HG02759 (cell line): Measurements from ENCODE around the gene VSTM2B.
A peak's percentile ranks its signal among the peaks of the same experiment; 100 is the strongest.

Experiments
- ATAC-seq: cut with Tn5 transposase; IDR thresholded peaks from one replicate; pipeline ENCODE4 v1.9.1; 2021; ENCODE audit warnings: mild to moderate bottlenecking, moderate library complexity; ENCODE audit not compliant: unreplicated experiment

The VSTM2B gene

DNA sequence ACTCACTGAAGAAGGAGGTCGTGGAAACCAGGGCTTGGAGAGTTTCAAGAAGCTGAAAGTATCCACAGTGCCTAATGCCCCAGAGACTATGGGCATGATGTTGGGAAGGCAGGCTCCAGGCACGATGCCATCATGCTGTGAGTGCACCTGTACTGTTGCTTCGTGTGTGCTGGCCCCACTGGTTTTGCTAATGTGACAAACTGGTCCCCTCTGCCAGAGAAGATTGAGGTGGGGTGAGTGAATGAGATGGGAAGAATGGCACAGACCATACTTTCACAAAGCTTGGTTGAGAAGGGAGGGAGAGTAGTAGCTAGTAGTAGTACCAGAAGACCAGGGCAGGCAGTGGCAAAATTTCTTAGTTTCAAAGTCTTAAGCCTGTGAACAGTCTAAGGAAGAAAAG is 61.3 kb downstream of the VSTM2B start:
- no peak for ATAC-seq

DNA sequence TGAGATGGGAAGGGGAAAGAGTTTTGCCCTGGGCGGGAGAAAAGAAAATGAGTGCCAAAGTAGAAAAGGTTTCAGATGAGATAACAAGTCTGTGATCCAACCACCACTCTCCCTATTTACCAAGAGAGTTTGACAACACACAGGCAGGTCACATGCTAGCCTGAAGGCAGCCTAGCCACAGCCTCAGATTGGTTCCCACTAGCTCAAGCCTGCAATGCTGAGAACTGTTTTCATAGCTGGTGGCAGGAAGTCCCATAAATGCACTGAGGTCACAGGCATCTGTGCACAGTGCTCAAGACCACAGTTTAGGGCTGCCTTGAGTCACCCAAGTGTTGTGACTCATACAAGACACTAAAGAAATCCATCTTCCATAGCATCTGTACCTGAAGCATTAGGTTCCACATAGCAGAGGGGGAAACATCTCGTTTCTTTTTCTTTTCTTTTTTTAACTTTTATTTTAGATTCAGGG is 61.8 kb downstream of the VSTM2B start:
- peak; percentile 94 for ATAC-seq

DNA sequence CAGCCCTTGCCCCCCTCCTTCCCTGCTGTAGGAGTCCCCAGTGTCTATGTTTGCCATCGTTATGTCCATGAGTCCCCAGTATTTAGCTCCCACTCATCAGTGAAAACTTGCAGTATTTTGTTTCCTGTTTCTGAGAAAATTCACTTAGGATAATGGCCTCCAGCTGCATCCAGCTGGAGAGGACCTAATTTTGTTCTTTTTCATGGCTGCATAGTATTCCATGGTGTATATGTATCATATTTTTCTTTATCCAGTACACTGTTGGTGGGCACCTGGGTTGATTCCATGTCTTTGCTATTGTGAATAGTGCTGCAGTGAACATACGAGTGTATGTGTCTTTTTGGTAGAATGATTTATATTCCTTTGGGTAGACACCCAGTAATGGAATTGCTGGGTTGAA is 62.3 kb downstream of the VSTM2B start:
- no peak for ATAC-seq

DNA sequence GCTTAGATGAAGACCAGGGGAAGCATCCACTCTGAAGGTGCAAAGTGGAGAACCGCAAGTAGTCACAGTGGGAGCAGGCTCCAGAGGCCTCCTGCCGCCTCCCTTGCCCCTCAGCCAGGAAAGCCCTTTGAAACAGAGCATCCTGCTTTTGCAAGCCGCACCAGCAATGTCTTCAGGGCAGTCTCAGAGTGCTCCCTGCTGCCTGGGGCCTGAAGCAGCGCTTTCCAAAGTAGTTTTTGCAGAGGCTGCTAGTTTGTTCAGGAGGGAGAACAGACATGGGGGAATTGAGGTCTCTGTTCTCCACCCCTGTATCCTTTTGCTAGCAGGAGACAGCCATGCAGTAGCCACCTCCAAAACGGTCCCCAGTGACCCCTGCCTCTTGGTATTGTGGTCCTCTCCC is 64.5 kb downstream of the VSTM2B start:
- no peak for ATAC-seq

DNA sequence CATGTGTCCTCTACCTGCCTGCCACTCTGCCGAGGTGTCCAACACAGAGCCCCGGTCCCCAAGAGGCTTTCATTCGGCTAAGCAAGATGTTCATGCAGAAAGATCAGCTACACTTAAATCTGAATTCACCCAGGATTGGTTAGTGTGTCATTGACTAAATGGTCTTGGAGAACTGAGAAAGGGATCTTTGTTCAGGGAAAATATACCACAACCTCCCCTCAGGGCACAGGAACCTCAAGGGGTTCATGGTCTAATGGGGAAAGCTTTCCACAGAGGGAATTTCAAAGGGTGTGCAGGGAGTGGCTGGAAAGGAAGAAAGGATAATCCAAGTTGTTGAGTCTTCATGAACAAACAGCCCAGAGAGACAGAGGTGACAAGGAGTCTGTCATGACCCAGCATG is 65.9 kb downstream of the VSTM2B start:
- ATAC-seq = no peak

DNA sequence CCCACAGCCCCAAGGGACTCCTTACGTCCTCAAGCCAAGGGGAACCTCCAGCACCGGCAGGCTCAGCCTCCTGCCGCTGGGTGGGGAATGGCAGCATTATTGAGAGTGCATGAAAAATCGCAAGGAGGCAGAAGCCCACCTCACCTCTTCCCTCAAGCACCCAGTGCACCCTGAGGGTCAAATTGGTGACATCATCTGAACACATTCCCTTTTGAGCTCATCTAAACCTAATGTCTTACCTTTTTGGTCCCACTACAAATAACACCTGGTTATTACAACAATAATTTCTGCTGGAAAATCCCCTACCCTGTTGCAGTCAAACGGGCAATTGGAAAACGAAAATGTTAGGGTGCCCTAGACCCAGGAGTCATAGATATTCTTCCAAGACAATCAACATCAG is 68.1 kb downstream of the VSTM2B start:
- no peak for ATAC-seq

DNA sequence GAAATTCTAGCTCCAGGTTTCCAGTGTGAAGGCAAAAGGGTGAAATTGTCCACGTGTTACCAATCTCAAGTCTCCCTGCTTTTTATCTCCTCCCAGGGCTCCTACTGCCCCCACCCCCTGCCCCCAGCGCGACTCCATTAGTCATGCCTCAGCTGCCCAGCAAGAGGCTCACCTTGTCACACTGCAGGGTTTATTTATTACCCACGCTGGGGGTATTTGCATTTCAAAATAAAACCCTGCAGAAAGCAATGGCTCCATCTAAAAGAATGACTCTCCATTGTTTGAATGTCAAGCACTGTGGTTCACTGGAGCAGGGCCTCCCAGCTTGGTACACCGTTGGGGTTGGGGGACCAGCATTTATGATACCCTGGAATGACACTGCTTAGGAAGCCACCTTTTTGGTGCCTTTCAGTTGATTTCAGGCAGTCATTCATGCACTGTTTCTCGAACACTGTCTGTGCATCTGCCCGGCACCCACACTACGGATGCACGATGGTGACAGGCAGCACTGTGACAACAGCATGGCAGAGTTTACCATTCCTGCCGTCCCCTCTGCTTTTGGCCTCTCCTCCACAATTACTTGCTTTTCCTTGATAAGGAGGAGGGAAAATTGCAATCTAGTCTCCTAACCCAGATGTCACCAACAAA is 70.4 kb downstream of the VSTM2B start:
- no peak for ATAC-seq

DNA sequence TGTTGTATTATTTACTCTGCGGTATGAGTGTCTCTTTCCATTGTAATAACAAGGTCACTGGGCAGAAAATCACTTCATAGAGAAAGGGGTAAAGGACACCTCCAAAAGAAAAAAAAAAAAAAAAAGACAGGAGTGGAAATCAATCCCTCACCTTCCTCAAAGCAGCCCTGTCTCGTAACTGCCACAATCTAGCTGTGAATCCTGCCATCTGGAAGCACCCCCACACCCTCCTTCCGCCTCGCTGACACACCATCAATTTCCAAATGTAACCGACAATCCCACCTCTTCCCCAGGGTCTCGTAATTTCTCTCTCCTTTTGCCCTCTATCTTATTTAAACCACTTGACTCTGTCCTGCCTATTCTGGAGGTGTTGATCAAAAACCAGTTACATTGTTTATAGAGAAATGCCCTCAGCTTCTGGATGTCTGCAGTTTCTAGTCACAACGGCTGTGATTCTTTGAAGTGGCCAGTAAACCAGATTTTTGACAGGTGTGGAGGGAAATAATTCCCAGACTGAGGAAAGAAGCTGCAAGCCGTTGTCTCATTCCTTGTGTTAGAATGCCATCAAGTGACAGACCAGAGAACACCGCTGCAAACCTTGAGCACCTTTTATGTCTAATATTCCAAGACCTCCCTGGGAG is 71.2 kb downstream of the VSTM2B start:
- no peak for ATAC-seq

DNA sequence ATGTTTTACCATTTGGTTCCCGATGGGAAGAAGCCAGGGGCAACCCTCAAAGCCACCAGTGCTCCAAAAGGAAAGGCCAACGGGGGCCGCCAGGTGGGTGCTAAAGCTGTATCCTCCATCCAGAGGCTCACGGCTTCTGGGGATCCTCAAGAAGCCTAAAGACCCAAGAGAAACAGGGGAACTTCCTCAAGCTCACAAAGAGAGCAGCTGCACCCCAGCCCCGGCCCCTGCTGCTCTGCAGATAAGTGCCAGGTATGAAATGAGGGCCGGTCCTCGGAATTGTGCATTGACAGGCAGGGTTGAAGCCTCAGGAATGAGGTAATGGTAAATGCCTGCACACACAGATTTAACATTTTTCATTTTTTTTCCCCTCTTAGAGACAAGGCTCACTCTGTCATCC is 72.2 kb downstream of the VSTM2B start:
- ATAC-seq = no peak

DNA sequence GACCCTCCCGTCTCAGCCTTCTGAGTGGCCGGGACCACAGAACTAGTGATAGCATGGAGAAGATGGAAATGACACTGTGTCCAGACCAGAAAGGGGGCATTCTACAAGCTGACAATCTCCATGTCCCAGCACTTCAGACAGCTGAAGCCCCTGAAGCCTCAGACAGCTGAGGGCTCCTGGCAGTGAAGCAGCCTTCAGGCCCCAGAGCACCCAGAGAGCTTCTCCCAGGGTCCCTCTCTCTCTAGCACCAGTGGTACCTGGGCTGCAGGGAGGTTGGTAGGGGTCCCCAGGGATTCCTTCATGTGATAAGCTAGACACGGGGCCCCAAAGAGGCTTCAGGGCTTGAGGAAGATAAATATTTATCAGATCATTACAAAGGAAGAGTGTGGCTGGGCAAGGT is 72.7 kb downstream of the VSTM2B start:
- ATAC-seq = no peak

DNA sequence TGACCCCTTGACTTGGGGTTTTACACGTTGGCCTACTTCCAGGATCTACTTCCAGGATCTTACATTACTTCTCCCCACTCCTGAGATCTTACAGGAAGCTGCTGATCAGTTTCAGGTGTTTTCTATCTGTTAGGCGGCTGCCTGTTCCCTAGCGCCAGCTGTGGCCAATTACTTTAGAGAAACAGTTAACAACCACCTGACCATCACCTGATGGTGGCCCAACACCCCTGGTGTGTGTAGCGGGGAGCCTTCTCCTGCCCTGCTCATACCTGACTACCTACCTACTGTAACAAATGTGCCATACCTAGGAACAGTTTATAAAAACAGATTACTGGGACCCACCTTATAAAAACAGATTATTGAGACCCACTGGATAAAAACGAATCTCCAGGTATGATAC is 77.5 kb downstream of the VSTM2B start:
- no peak for ATAC-seq

DNA sequence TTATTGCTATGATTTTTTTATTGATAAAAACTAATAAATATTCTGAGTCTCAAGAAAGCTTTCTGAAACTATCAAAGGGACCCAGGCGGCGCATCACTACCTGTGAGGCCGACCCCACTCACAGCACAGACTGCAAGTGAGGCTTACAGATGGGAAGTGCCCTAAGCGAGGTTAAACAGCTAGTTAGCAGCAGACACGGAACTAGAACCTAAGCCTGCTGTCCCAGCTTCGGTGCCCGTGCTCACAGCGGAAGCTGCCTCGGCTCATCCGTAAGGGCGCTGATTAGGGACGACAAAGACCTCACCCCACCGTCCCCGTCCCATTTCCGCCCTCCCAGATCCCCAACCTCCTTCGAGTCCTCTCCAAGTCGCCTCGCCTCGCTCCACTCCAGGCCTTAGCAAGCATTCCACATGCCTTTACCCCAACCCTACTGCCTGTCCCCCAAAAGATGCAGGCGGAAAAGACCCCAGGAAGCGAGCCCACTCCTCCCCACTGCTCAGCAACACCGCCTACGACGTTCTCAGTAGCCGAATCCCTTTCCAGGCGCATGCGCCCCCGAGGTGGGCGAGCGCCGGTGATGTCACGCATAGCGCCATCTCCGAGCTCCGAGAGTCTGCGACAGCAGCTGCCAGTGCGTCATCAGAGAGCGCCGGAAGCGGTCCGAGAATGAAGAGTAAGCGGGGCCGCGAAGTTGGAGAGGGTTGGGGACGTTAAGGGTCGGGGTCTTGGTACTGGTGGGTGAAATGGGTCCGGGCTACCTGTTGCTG is 80.0 kb downstream of the VSTM2B start, which contains the start of gene POP4:
Gene POP4 (plus strand): TSS at position 631 of the 767 bp plus-strand sequence. CDS start 36 bp downstream, at position 667.
- peak; percentile 80 for ATAC-seq

DNA sequence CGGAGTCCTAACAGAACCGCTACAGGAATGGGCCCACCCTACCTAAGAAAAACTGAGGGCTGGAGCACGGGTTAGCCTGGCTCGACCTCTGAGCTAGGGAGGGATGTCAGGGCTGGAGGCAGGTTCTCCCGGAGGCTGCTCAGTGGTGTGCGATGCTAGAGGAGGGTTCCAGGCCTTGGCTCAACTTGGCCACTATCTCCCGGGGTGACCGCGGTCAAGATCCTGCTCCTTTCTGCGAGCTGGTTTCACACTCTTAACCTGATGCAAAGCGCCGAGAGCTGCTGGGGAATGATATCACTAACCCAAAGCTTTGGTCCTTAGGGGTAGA is 80.6 kb downstream of the VSTM2B start:
- peak; percentile 14 for ATAC-seq

DNA sequence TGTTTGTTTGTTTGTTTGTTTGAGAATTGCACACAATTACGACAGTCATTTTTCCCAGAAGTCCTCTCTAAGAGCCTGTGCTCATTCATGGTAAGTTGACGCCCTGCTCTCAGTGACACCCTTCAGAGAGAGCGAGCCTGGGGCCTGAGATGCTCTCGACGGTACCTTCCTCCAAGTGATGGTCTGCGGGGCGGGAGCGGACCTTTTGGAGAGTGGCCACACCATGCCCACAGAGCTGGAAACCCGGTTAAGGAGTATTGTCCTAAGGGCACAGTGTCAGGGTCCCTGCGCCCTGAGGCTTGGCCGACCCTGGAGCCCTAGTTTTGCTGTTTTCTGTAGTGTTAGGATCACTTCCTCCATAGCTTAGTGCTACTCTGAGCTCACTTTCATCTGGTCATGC is 83.8 kb downstream of the VSTM2B start:
- no peak for ATAC-seq

DNA sequence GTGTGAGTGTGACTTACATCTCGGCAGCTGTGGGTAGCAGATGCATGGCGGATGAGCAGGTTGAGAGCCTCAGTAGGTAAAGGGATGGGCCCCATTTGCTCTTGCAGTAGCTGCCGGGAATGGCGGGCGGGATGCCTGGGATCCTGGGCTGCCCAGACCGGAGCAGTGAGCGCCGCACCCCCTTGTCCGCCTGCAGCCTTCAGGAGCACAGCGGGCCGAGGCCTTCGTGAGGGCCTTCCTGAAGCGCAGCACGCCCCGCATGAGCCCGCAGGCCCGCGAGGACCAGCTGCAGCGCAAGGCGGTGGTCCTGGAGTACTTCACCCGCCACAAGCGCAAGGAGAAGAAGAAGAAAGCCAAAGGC is 84.4 kb downstream of the VSTM2B start:
- ATAC-seq = no peak

DNA sequence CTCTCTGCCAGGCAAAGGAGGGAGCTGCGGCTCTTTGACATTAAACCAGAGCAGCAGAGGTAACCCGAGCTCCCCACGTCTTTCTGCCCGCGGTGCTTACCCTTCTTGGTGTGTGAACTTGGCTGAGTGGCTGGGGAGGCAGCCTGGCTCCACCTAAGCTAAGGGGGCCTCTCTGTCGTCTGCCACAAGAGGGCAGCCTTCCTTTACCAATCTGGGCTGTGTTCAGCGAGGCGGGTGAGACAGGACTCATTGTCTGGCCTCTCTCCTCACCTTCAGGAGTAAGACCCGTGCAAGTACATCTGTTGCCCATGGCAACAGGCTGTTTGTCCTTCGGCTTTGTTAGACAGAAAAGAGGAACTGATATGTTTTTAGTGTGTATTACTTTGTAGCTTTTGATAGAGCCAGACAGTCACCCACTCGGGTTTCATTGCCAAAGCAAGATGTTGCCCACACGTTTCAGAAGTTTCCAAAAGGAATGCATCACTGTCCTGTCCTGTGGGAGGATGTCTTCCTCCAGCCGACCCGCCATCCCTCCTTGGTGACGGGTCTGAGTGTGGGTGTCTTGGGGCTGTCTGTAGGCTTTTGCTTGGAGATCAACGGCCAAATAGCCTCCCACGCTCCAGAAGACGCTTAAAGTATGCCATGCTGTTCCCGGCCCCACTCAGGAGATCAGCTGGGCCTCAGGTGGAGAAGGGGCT is 84.9 kb downstream of the VSTM2B start:
- peak; percentile 80 for ATAC-seq

DNA sequence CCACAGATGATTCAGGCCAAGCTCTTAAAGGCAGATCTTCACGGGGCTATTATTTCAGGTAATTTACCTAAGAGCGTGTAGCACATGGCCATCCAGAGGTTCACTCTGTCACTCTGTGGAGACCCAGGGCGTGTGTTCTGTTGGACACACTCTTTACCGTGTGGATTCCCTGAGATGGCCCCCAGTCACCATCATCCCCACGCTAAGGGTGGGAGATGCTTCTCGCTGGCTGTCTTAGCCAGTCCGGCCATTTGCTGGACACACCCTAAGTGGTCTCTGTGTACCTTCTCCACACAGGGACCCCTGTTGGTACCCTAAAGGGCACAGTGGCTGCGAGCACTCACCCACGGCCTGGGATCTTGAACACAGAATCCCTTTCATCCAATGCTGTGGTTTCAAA is 86.3 kb downstream of the VSTM2B start:
- ATAC-seq = no peak

DNA sequence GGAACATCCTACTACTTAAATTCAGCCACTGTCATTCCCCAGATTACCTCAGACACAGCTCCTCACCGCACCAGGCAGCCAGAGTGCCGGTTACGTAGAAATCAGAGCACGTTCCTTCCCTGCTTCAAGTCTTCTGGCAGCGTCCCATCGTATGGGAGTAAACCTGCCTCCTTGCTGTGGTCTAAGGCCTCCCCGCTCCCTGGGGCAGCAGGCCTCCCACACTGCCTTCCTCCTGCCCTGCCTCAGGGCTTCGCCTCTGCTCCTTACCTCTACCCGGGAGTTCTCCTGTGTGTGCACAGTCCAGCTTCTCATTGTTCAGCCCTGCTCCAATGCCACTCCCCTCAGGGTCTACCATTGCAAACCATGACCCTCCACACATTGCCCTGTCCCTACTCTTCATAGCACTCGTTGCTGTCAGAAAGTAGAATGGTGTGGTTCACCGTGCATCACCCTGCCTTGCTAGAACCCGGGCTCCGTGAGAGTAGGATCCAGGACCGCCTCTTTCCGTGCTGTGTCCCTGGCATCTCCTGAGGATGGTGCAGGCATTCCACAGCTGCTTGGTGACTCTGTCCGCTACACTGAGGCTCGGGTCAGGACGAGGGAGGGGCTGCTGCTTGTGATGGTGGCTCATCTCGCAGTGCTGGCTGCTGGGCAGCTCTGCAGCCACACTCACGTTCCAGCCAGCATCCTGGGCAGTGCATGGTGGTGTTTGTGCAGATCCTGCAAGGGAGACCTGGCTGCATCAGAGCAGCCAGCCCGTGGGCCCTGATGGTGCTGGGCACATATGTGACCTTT is 87.2 kb downstream of the VSTM2B start:
- ATAC-seq = no peak

DNA sequence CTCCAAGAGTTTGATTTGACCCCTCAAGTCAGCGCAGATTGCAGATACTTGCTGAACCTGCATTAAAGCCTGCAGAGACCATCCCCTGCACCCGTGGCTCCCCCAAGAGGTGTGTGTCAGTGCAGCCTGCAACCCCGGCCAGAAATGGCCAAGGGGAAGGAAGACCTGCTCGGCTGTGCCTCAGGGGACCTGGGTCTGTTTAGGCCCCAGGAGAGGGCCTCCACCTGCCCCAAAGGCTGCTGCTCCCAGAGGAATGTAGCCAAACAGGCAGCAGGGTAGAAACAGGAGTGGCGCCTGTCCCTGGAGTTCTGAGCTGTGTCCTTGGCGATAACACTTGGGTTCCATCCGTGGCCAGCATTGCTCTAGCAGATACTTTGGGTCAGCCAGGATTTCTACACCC is 88.3 kb downstream of the VSTM2B start:
- no peak for ATAC-seq
